ENCODE results near the gene HSPA5. TPM values are rescaled to one million over a fixed set of nuclear protein-coding genes. Genes with fewer than 3 reads are reported as not detected.

Gene HSPA5
- total RNA-seq (2022; extraction: Qiagen RNA extraction; ENCODE audit: low read depth) = 331 to 388 TPM (median 374 TPM) in 5 replicates

GRCh38 chr9:125241000-125241862, at the start of gene HSPA5:
Gene HSPA5, minus strand, starts transcription at chr9:125241343. Its CDS starts 217 bp downstream, at chr9:125241126.

GRCh38 chr9:125261501-125262293, 20.6 kb upstream of the HSPA5 start, which contains the start of gene GAPVD1:
Gene GAPVD1, plus strand, starts transcription at chr9:125261826. Its CDS starts 37,096 bp downstream, at chr9:125298922.

GRCh38 chr9:125200216-125201047, 40.7 kb downstream of the HSPA5 start, which contains the start of gene RABEPK:
Gene RABEPK, plus strand, starts transcription at chr9:125200542. Its CDS starts 2,472 bp downstream, at chr9:125203014.

GRCh38 chr9:125189361-125190289, 51.5 kb downstream of the HSPA5 start, which contains the start of gene PPP6C:
Gene PPP6C, minus strand, starts transcription at chr9:125189803. Its CDS starts 85 bp downstream, at chr9:125189718.

Other genes starting within 250 kb of the HSPA5 start
- 1.4 to 2.2 TPM (median 1.8 TPM) in 5 replicates for gene SCAI, start 97.8 kb downstream of the HSPA5 start, total RNA-seq (2022; extraction: Qiagen RNA extraction; ENCODE audit: low read depth)
- gene PPP6C, start 51.5 kb downstream of the HSPA5 start, total RNA-seq (2022; extraction: Qiagen RNA extraction; ENCODE audit: low read depth) = 25.1 to 32.4 TPM (median 26.6 TPM) in 5 replicates
- gene RABEPK, start 40.8 kb downstream of the HSPA5 start, total RNA-seq (2022; extraction: Qiagen RNA extraction; ENCODE audit: low read depth) = 35.4 to 44.3 TPM (median 39.6 TPM) in 5 replicates
- 10.3 to 18.9 TPM (median 14.5 TPM) in 5 replicates for gene GAPVD1, start 20.5 kb upstream of the HSPA5 start, total RNA-seq (2022; extraction: Qiagen RNA extraction; ENCODE audit: low read depth)